IMR-90 (cell line): Measurements from ENCODE around the gene DDX41. TPM values are rescaled to one million over a fixed set of nuclear protein-coding genes. Genes with fewer than 3 reads are reported as not detected.

Experiments
- ATAC-seq: fragments of 200-7000 bp; cut with Tn5 transposase; 2 replicates; pipeline ENCODE4 v1.9.1; 2020; ENCODE audit warnings: low read depth, mild to moderate bottlenecking, moderate library complexity
- BruUV-seq: library from RNA; stranded (reverse); fragments of 400-500 nt; replicated peaks from 2 replicates; lab custom pipeline; 2021; lab: Mats Ljungman, UMichigan
- CTCF ChIA-PET: fragments of 300-600 bp; formaldehyde crosslinking; extraction: SDS; loops from one replicate; lab custom pipeline; 2021; ENCODE audit warnings: antibody characterized with exemption; lab: Yijun Ruan, JAX
- POLR2A ChIA-PET: fragments of 300-600 bp; sonication (Branson Sonifier 250); formaldehyde crosslinking; loops from one replicate; lab custom pipeline; 2022; ENCODE audit warnings: antibody characterized with exemption; ENCODE audit not compliant: unreplicated experiment; lab: Charles Lee
- DNase-seq: peaks from one replicate; pipeline ENCODE4 v3.0.0; 2013
- H2AFZ ChIP-seq: replicated peaks from 2 replicates; pipeline ENCODE3; 2013; ENCODE audit warnings: low read length, mild to moderate bottlenecking; ENCODE audit not compliant: poor library complexity
- H2AK5ac ChIP-seq: 2 replicates; pipeline ENCODE4 v1.6.1; 2013; ENCODE audit warnings: low read depth, low read length, inconsistent platforms
- H2AK9ac ChIP-seq: replicated peaks from 2 replicates; pipeline ENCODE3; 2013; ENCODE audit warnings: mild to moderate bottlenecking, low read depth, low read length, moderate library complexity; ENCODE audit not compliant: poor library complexity
- H2BK120ac ChIP-seq: 2 replicates; pipeline ENCODE4 v1.6.1; 2013; ENCODE audit warnings: low read depth, low read length, inconsistent platforms
- H2BK15ac ChIP-seq: 3 replicates; pipeline ENCODE4 v1.6.1; 2013; ENCODE audit warnings: low read depth, low read length, inconsistent platforms
- H2BK20ac ChIP-seq: 2 replicates; pipeline ENCODE4 v1.6.1; 2013; ENCODE audit warnings: low read depth, mild to moderate bottlenecking, inconsistent platforms, low read length, moderate library complexity
- H2BK5ac ChIP-seq: 2 replicates; pipeline ENCODE4 v1.6.1; 2013; ENCODE audit warnings: mild to moderate bottlenecking, low read depth, low read length, inconsistent platforms; ENCODE audit not compliant: poor library complexity, severe bottlenecking
- H3K14ac ChIP-seq: replicated peaks from 2 replicates; pipeline ENCODE4 v1.6.1; 2013; ENCODE audit warnings: low read depth, low read length, inconsistent platforms
- H3K18ac ChIP-seq: 2 replicates; pipeline ENCODE4 v1.6.1; 2013; ENCODE audit warnings: low read depth, low read length, control low read depth
- H3K23ac ChIP-seq: 2 replicates; pipeline ENCODE4 v1.6.1; 2013; ENCODE audit warnings: low read depth, low read length, inconsistent platforms
- H3K27ac ChIP-seq: 2 replicates; pipeline ENCODE4 v1.5.1; 2013; ENCODE audit warnings: mild to moderate bottlenecking, control low read depth, low read length; ENCODE audit not compliant: insufficient read depth
- H3K27me3 ChIP-seq: 2 replicates; pipeline ENCODE4 v1.6.1; 2013; ENCODE audit warnings: low read length; ENCODE audit not compliant: control insufficient read depth, insufficient read depth
- H3K36me3 ChIP-seq: 2 replicates; pipeline ENCODE4 v1.6.1; 2013; ENCODE audit warnings: low read length, mixed read lengths; ENCODE audit not compliant: control insufficient read depth, insufficient read depth
- H3K4ac ChIP-seq: 2 replicates; pipeline ENCODE4 v1.6.1; 2013; ENCODE audit warnings: low read depth, low read length, inconsistent platforms
- H3K4me1 ChIP-seq: 2 replicates; pipeline ENCODE4 v1.6.1; 2013; ENCODE audit warnings: low read length, mixed read lengths; ENCODE audit not compliant: control insufficient read depth, insufficient read depth
- H3K4me2 ChIP-seq: 2 replicates; pipeline ENCODE4 v1.6.1; 2013; ENCODE audit warnings: low read depth, mild to moderate bottlenecking, control low read depth, low read length, moderate library complexity
- H3K4me3 ChIP-seq: 2 replicates; pipeline ENCODE4 v1.5.1; 2013; ENCODE audit warnings: low read depth, mild to moderate bottlenecking, control low read depth, low read length, moderate library complexity; ENCODE audit not compliant: insufficient read depth
- H3K56ac ChIP-seq: 2 replicates; pipeline ENCODE4 v1.6.1; 2013; ENCODE audit warnings: low read length, inconsistent platforms; ENCODE audit not compliant: insufficient read depth; ENCODE audit errors: extremely low read depth
- H3K79me1 ChIP-seq, 2 experiments: 2 replicates each; pipeline ENCODE4 v1.6.1; 2013; ENCODE audit warnings: low read length in 2 of 2, inconsistent platforms in 1 of 2, low read depth in 1 of 2
- H3K9ac ChIP-seq: 2 replicates; pipeline ENCODE4 v1.6.1; 2013; ENCODE audit warnings: low read depth, low read length, control low read depth
- H3K9me1 ChIP-seq: 2 replicates; pipeline ENCODE4 v1.6.1; 2013; ENCODE audit warnings: low read length, inconsistent platforms; ENCODE audit not compliant: insufficient read depth
- H3K9me3 ChIP-seq: 2 replicates; pipeline ENCODE4 v1.6.1; 2013; ENCODE audit warnings: low read length; ENCODE audit not compliant: control insufficient read depth, insufficient read depth
- H4K20me1 ChIP-seq: 2 replicates; pipeline ENCODE4 v1.6.1; 2013; ENCODE audit warnings: low read length, inconsistent platforms; ENCODE audit not compliant: insufficient read depth
- H4K5ac ChIP-seq: 2 replicates; pipeline ENCODE4 v1.6.1; 2013; ENCODE audit warnings: mild to moderate bottlenecking, low read depth, low read length, control low read depth
- H4K8ac ChIP-seq, 2 experiments: 2 replicates each; pipeline ENCODE4 v1.6.1; 2013; ENCODE audit warnings: low read depth in 2 of 2, low read length in 2 of 2, control low read depth in 1 of 2, inconsistent platforms in 1 of 2
- H4K91ac ChIP-seq: 2 replicates; pipeline ENCODE4 v1.6.1; 2013; ENCODE audit warnings: low read depth, low read length, inconsistent platforms; ENCODE audit not compliant: insufficient read depth
- BHLHE40 ChIP-seq: fragments of 150-350 bp; IDR thresholded peaks from 2 replicates; pipeline ENCODE4 v1.6.1; 2016; ENCODE audit warnings: mild to moderate bottlenecking, low read depth, low read length
- MAFK ChIP-seq: IDR thresholded peaks from 2 replicates; pipeline ENCODE4 v1.6.1; 2012; ENCODE audit warnings: low read depth, low read length, improper control_type of control experiment
- RAD21 ChIP-seq: IDR thresholded peaks from 2 replicates; pipeline ENCODE4 v1.6.1; 2012; ENCODE audit warnings: low read length, improper control_type of control experiment
- RFX5 ChIP-seq: IDR thresholded peaks from 2 replicates; pipeline ENCODE4 v1.8.0; 2012; ENCODE audit warnings: low read depth, mild to moderate bottlenecking, low read length, moderate library complexity
- whole genome bisulfite sequencing, 2 experiments: methylation state at CpG; one replicate each; pipeline versions ENCODE4 v1.1.5 to v1.1.7; 2013; ENCODE audit warnings: missing lambda C conversion rate in 2 of 2; ENCODE audit not compliant: insufficient read length in 1 of 2; ENCODE audit errors: extremely low coverage in 2 of 2; 5-methylcytosine and 5-hydroxymethylcytosine counted together
- dilution Hi-C: fragments of 300-500 bp; cut with HindIII; formaldehyde crosslinking; loops from one replicate; pipeline ENCODE4 v1.14.3; 2018; ENCODE audit warnings: low sequenced_read_pairs; ENCODE audit not compliant: unreplicated experiment
- in situ Hi-C: fragments of 300-500 bp; cut with MboI; formaldehyde crosslinking; loops from 3 replicates; pipeline ENCODE4 v1.14.3; 2019; ENCODE audit warnings: low sequenced_read_pairs, inconsistent platforms, mixed read lengths
- intact Hi-C: fragments of 100-400 bp; cut with micrococcal nuclease; formaldehyde crosslinking; loops from 2 replicates; pipeline ENCODE4 v1.10.0; 2022
- polyA plus RNA-seq, 3 experiments: library from polyadenylated mRNA; depleted of rRNA; stranded (reverse); fragments of >200 nt; gene quantifications; 2 replicates each; pipeline ENCODE4 v1.2.3, GENCODE V29; 2012; ENCODE audit warnings: low replicate concordance in 1 of 3
- total RNA-seq: library from RNA; depleted of rRNA; stranded (reverse); fragments of >200 nt; gene quantifications from 2 replicates; pipeline ENCODE4 v1.2.3, GENCODE V29; 2012

Gene DDX41
- total and polyA plus RNA-seq, 2 of the 4 experiments (the other 2 are of a cell fraction) = 130 to 170 TPM

DNA sequence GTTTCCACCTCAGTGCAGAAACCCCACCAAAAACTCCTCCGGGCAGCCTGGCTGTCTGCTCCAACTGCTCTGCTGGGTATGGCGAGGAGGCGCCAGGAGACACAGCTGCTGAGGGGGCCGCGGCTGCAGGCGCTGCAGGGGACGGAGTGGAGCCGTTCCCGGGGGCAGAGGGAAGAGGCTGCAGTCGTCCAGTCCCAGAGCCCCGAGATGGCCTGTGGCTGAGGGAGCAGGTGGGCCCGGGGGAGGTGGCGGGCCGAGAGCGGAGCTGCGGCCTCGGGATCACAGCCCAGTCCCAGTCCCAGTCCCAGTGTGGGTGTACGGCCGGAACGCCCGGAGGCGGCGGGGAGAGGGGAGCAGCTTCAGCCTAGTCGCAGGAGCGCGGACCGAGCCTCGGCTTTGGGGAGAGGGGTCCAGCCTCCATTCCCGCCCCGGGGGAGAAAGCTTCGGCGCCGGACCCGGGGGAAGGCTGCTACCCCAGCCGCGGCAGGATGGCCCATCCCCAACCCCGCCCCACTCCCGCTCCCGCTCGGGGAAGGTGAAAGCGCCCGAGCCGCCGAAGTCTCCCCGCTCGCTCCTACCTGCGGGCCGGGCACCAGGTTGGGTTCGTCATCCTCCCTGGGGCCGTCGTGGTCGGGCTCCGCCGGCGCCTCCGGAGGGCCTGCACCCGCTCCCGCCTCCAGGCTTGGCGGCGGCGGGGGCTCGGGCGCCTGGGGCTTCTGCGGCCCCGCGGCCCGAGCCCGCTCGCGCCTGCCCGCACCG is 37.1 kb upstream of the DDX41 start:
- intact Hi-C loops = loop anchor here (2.0 kb wide), 1 partner anchor 39 kb away; the partner anchor contains the start of gene TMED9
- peak overlapping the region; percentile 80 for H3K27ac ChIP-seq
- no peak for DNase-seq

More for the DNA sequence above, 37.1 kb upstream of the DDX41 start:
- peaks cover 3 to 49% of the 10 kb centered on the region in 2 experiments; a peak in 2 of 4 replicates for H3K79me1 ChIP-seq
- in situ Hi-C loops (no loop called here), dilution Hi-C loops (no loop called here)
- peak; percentile 61 for ATAC-seq
- peak overlapping the region; percentile 88 for H3K9ac ChIP-seq
- H3K18ac ChIP-seq = no peak overlapping the region; the same call in 1 of the 2 replicates
- 1% methylated on average over 22 of the region's 72 CpGs; no CpG with 5 or more reads in 1 of the 2 experiments for WGBS, 2 experiments
- H3K4me1 ChIP-seq = peaks cover 14% of the 10 kb centered on the region
- H2AK9ac ChIP-seq = peak overlapping the region; percentile 94
- peaks cover 19% of the 10 kb centered on the region for H3K9me1 ChIP-seq
- peaks cover 5% of the 10 kb centered on the region; the same call in 1 of the 2 replicates for H3K36me3 ChIP-seq
- ChIA-PET CTCF (no interaction called here), POLR2A (no interaction called here)
- peak overlapping the region; percentile 75 for H3K4ac ChIP-seq
- no peak for TF ChIP-seq BHLHE40
- no peak for TF ChIP-seq RFX5
- TF ChIP-seq RAD21 = no peak
- no peak for TF ChIP-seq MAFK
- H3K9me3 ChIP-seq = no peaks in the 10 kb centered on the region
- H4K91ac ChIP-seq = peak overlapping the region; percentile 14; the same call in 1 of the 2 replicates
- no peak overlapping the region for H2BK15ac ChIP-seq
- peak overlapping the region; percentile 50 for H2AK5ac ChIP-seq
- H3K23ac ChIP-seq = peak overlapping the region; percentile 88
- H2BK20ac ChIP-seq = no peak overlapping the region
- H3K14ac ChIP-seq = peak overlapping the region; percentile 38
- peaks cover 37% of the 10 kb centered on the region for H4K20me1 ChIP-seq
- peak overlapping the region; percentile 98 for H3K4me2 ChIP-seq
- H3K56ac ChIP-seq = peak overlapping the region; percentile 71
- peak overlapping the region; percentile 47 to 57; a peak in 3 of 4 replicates for H4K8ac ChIP-seq
- peak overlapping the region; percentile 96 for H2AFZ ChIP-seq
- no peak overlapping the region for H2BK120ac ChIP-seq
- 0 out of 2 replicates have a peak overlapping the region, but pooled peaks have one; percentile 4 for H4K5ac ChIP-seq
- H3K27me3 ChIP-seq = no peaks in the 10 kb centered on the region
- BruUV-seq = no TSS peak
- peak overlapping the region; percentile 92 for H3K4me3 ChIP-seq
- peak overlapping the region; percentile 66 for H2BK5ac ChIP-seq
